ENCODE measurements around the gene DNM1L.

DNA sequence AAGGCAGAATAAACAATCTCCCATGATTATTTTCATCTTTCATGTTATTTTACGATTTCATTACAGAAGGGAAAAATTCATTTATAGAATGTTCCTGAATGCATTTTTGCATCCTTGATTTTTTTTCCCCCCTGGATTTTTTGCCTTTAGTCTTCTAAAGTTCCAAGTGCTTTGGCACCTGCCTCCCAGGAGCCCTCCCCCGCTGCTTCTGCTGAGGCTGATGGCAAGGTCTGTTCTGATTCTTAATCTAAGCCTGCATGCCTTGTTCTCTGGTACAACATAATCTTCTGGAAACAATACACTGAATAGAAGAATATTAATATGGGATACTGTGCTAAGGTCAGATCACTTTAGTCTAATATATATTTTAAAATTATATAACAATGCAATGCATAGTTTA lies 58.6 kb downstream of the DNM1L start:
- no peak for TF ChIP-seq EZH2 (IDR thresholded peaks at IDR 0.05; ENCODE audit: insufficient read depth, poor library complexity, severe bottlenecking)
- TF ChIP-seq EZH2phosphoT487 (IDR thresholded peaks at IDR 0.05; ENCODE audit: insufficient read depth, low read depth) = no peak

All from GM23248 (cell line).